Measurements from ENCODE around the gene ANXA6. TPM values are rescaled to one million over a fixed set of nuclear protein-coding genes. Genes with fewer than 3 reads are reported as not detected.

Gene ANXA6
- total and polyA plus RNA-seq, 10 of the 15 experiments (the other 5 are each of a cell fraction or from before 2014, with no cell fraction given) = 44.0 to 571 (median 465) TPM

DNA sequence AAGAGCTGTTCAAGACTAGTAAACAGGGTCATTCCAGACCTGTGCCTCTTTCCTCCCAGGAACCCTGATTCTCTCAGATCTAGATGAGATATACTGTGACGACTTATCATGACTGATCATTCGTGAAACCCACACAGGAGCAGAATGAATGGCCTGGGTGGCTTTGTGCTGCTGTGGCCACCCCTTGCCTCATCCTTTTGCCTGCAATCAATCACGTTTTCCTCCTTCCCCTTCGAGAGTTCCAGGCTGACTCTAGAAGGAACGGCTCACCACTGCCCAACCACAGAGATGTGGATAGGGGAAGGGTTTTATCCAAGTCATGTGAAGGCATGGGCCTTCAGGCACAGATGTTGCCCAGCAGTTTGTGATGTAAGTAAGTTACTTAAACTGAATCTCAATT lies 5.8 kb downstream of the ANXA6 start (continued):
- TF ChIP-seq ZNF384 (IDR thresholded peaks at IDR 0.05; ENCODE audit: borderline replicate concordance, low read depth, low read length) (no peak), JUNB (IDR thresholded peaks at IDR 0.05) (peak; percentile 86), ZBTB4 (CRISPR knock-in tag; IDR thresholded peaks at IDR 0.05) (no peak), PAX5 (IDR thresholded peaks at IDR 0.05; ENCODE audit: borderline replicate concordance, low read depth, low read length) (0 out of 2 replicates have a peak, but pooled peaks have one; percentile 58), LARP7 (IDR thresholded peaks at IDR 0.05) (no peak), ETV6 (conservative IDR thresholded peaks at IDR 0.05 in 1 of 2, IDR thresholded peaks at IDR 0.05 in 1 of 2; ENCODE audit: borderline replicate concordance in 1 of 2, low read depth in 1 of 2) (peak in 1 of 2 experiments; percentile 85; a peak in 2 of 4 replicates), ZNF274 (IDR thresholded peaks at IDR 0.05; ENCODE audit: insufficient read depth, insufficient read length) (no peak), SIN3A (IDR thresholded peaks at IDR 0.05; ENCODE audit: low read depth, low read length) (no peak), MTA2 (IDR thresholded peaks at IDR 0.05; ENCODE audit: low read depth) (peak; percentile 52; the same call in 1 of the 2 replicates), CBX5 (IDR thresholded peaks at IDR 0.05; ENCODE audit: low read depth) (no peak), KLF5 (IDR thresholded peaks at IDR 0.05; ENCODE audit: partially characterized antibody) (no peak), ATF3 (IDR thresholded peaks at IDR 0.05; ENCODE audit: borderline replicate concordance, extremely low read depth, low read depth, low read length) (no peak), MYB (IDR thresholded peaks at IDR 0.05; ENCODE audit: borderline replicate concordance, low read depth, low read length) (no peak), ZBED1 (IDR thresholded peaks at IDR 0.05; ENCODE audit: borderline replicate concordance) (peak; percentile 91; the same call in 1 of the 2 replicates), CHD2 (IDR thresholded peaks at IDR 0.05; ENCODE audit: borderline replicate concordance, low read depth, low read length) (0 out of 2 replicates have a peak, but pooled peaks have one; percentile 26), DPF2 (IDR thresholded peaks at IDR 0.05) (peak; percentile 52), FOXM1 (IDR thresholded peaks at IDR 0.05; ENCODE audit: low read depth, low read length) (no peak), BACH1 (IDR thresholded peaks at IDR 0.05; ENCODE audit: borderline replicate concordance) (no peak), NRF1 (conservative IDR thresholded peaks at IDR 0.05; ENCODE audit: low read depth, low read length) (no peak), SMC3 (IDR thresholded peaks at IDR 0.05; ENCODE audit: borderline replicate concordance, low read length) (no peak), EGR1 (IDR thresholded peaks at IDR 0.05; ENCODE audit: borderline replicate concordance in 1 of 2, low read depth in 2 of 2, low read length in 2 of 2) (no peak), EED (IDR thresholded peaks at IDR 0.05; ENCODE audit: low read depth) (peak; percentile 100), KAT2A (conservative IDR thresholded peaks at IDR 0.05; ENCODE audit: control insufficient read depth, low read depth, low read length) (no peak), CUX1 (IDR thresholded peaks at IDR 0.05; ENCODE audit: insufficient replicate concordance, low read depth, low read length) (peak; percentile 45)
